SHP77 (cell line): ENCODE results near the gene SRGAP1.

Experiments used
- DNase-seq, 2 experiments: peaks; one replicate each; lab custom pipeline; 2025; lab: John Stamatoyannopoulos, UW

The SRGAP1 gene

DNA sequence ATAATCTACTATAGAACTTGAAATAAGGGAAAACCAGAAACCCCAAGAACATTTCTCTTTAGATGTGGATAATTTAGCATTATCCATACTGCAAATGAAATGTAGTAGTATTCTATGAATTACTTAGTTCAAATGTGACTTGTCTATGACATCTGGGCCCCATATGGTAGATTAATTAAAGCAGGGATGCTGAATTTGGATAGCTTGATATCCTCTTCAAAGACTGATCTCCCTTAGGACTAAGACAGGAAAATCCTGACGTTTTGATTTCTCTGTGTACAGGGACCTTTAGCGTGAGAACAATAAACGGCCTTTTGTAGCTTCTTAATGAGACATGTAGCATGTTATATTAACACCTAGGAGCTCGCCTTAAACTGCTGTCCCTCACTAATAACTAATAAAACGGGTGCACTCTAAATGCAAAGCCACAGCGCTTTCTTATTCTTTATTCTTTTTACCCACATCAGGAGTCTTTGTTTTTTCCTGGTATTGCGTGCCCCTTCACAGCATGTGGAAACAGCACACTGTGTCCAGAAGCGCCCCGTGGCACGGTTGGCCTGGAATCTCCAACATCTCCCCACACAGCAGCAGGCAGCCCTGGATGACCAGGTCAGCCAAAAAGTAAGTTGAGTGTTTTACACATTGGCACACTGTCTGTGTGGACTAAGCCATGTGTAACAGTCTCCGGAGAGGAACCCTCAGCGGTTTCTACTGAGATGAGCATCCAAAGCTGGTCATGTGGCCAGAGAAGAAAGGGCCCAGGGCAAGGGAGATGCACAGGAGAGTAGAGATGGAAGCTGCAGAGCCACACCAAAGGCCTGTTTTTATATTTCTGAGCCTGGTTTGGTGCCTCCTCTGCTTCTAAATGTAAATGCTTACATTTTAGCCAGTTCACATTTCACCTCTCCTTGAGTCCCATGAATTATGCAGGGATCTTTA lies 93.1 kb downstream of the SRGAP1 start:
- DNase-seq, result no peak

DNA sequence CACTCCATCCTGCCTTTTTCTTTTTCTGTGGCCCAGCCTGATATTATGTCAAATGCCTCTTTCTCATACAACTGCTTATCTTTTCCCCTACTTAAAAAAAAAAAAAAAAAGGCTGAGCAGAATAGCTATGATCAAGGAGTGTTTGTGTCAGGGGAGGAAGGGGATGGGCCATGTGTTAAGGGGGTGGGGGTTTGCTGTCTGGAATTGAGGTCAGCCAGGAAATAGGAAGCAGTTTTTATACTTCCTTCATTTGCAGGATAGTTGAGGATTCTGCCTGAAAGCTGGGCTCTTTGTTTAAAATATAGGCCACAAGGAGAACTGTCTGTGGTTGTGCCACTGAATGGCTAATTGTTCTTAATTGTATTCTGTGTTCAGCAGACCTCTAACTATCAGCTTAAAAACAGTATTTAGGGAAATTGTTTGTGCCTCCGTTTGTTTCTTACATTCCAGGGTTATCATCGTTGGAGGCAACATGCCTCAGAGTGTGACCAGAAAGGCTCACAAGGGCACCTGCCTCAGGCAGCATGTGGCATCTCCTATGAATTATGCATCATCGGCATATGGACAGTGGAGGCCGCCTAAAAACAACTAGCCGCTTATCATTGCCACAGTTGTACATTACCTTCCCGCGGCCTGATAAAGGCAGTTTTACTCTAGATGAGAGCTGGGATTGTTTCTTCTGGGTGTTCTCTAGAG lies 96.0 kb downstream of the SRGAP1 start:
- peak; percentile 53 to 64 for DNase-seq

DNA sequence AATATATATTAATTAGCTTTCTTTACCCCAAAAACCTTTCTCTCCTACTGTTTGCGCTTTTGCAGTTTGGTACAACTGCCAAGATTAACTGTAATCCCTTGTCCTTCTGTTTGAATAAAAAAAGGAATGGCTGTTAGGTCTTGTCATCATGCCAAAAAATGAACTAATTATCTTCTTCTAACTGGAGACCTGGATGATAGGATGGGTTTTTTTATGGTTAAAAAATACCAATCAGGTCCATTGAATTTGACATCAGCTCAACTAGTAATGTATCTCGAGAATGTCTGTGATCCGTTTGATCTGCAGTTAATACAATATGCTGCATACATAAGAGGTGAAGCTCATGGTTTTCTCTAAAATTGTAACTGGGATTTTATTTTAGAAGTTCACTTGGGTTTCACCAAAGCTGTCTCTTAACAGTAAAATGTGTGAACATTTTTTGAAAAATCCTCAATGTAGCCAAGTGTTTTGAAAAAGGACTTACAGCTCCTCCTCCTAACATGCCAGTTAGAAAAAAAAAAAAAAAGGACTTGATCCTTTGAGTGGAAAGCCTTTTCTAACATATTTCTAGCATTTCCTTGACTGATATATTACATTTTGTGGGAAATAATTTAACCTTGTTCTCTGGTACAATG lies 96.8 kb downstream of the SRGAP1 start:
- no peak for DNase-seq

DNA sequence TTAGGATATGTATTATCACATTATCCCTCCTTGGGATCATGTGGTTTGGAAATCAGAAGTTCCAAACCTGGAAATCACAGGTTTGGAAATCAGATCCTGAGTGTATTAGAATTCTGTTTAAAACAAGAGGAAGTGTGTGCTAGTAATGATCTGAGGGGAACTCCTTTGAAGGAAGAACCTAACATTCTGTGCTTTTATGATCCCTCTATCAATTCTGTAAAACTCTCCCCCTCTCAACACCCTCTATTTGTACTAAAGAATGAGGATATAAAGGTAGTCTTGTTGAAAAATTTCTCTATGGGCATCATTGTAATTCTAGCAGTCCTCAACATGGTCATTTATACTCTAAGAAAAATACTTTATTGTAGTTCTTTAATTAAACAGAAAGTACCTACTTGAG lies 97.4 kb downstream of the SRGAP1 start:
- no peak for DNase-seq

DNA sequence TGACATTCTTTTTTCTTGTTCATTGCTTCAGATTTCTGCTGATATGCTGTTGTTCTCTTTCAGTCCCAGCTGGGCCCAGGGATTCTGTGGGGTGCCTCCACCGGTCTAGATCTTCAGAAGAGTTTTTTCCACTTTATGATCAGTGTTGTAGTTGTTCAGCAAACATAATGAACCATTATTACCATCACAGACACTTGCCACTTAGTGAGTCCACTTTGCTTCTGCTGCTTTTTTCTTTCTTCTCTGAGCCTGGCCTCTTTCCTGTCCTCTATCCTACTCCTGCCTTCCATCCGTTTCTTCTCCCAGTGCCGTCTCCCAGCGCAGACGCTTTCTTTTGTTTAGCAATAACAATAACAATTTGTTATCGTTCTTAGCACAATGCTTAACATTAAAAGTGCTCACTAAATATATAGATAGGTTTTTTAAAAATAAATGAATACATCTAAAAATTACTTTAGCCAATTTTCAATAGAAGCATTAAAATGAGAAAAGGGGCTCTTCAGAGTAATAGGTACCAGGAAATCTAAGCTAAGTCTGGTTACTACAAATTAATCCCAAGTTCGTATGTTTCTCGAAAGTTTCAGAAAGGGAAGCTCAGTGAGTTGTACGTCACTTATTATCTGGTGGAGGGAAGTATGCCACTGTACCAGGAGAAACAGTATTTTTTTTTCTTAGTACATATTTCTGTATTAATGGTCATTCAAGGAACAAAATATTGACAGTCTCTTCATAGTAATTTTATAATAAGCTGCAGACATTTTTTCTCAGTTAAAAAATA lies 98.2 kb downstream of the SRGAP1 start:
- no peak for DNase-seq

DNA sequence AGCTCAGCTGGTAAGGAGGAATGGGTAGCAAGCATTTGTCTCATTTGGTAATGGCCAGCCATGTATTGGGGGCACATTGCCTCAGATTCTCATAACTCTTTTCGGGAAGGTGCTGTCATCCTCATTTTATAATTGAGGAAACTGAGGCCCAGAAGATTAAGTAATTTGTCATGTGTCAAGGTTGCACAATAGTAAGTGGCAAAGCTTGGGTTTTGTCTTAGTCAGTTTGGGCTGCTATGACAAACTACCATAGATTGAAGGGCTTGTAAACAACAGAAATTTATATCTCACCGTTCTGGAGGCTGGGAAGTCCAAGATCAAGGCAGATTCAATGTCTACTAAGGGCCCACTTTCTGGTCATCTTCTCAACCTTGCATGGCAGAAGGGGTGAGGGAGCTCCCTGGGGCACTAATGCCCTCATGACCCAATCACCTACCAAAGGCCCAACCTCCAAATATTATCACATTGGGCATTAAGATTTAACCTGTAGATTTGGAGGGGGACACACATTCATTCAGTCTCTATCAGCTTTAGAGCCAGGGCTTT lies 99.6 kb downstream of the SRGAP1 start:
- DNase-seq, result no peak

DNA sequence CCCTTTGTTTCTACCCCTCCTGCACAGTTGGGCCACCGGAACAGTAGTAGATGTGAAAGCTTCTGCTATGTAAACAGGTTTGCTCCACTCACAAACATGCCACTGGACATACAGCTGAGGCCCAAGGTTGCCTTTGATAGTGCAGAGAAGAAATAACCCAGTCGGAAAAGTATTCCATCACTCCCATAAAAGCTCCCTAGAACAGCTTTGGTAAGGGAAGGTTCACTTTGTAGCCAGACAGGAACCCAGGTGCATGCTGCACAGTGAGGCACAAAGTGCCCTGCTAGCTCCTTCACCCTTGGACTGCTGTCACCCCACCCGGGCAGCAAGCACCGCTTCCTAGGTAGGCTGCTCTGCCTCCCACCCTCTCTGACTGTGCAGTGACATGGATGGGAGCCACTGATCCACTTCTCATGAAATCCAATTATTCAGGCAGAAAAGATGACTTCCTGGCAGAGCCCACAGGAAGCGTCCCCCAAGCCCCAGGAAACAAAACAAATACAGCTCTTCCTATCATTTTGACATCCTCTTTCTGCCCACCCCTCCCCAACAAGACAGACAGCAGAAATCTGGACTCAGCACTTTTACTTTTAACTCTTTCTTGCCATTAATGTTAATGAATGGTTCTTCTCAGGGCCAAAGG lies 100.2 kb downstream of the SRGAP1 start:
- DNase-seq, result no peak

DNA sequence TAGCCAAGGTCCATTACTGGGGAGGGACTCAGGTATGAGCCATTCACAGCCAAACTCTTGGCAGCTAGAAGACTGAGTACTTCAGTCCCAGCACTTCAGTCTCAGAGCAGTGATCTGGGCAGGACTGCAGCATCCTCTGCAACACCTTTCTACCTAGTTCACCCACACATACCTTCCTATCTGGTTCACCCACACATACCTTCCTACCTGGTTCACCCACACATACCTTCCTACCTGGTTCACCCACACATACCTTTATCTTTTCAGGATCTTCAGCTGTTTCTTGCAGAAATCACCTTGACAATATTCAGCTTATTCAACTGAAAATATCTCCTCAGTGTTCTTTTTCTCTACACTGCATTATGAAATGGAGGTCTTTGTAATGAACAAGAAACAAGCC lies 101.3 kb downstream of the SRGAP1 start:
- no peak for DNase-seq

DNA sequence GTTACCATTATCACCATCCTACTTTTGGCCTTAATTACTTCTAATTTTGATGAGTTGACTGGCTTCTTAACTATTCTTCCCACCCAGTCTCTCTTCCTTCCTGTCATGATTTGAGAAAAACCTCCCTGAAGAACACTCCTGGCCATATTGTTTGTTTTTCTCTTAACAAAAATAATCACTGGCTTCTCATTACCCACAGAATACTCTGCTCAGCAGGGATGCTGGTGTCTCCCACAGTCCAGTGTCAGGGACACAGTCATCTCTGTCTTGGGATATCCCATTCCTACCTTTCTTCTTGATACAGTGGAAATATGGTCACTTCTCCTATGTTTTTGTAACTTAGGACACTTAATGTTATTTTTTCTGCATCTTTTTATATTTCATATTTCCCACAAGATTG lies 103.7 kb downstream of the SRGAP1 start:
- no peak for DNase-seq

DNA sequence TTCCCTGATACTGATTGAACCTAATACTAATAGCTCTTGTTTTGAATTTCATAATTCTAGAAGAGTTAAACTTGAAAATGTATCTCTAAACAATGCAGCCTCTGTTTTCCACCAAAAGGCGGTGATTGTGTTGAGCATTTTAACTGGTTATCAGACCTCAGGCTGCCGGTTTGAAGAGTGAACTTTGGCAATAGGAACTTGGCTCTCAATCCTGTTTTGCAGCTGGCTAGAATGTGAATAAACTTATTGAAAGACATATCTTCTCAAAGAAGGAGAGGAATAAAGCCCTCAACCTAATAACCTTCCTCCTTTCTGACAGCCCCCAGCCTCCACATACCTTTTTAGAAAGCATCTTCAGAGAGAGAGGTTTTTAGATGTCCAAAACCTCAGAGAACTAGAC lies 105.4 kb downstream of the SRGAP1 start:
- DNase-seq, result no peak

DNA sequence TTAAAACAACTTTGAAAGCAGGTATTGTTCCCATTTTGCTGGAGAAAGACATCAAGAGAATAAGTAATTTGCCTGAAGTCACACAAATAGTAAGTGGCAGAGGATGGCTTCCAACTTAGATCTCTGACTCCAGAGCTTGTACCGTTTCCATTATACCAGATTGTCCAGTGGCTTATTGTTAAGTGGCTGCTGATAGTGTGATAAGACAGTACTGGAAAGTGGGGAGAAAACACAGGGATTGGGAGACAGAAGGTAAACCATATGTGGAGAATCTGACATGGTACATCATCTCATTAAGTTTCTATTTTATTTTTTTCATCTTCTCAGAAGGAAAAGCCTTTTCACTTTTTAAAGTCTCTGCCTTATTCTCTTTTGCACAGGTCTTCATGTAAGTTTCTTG lies 108.5 kb downstream of the SRGAP1 start:
- DNase-seq, result no peak

DNA sequence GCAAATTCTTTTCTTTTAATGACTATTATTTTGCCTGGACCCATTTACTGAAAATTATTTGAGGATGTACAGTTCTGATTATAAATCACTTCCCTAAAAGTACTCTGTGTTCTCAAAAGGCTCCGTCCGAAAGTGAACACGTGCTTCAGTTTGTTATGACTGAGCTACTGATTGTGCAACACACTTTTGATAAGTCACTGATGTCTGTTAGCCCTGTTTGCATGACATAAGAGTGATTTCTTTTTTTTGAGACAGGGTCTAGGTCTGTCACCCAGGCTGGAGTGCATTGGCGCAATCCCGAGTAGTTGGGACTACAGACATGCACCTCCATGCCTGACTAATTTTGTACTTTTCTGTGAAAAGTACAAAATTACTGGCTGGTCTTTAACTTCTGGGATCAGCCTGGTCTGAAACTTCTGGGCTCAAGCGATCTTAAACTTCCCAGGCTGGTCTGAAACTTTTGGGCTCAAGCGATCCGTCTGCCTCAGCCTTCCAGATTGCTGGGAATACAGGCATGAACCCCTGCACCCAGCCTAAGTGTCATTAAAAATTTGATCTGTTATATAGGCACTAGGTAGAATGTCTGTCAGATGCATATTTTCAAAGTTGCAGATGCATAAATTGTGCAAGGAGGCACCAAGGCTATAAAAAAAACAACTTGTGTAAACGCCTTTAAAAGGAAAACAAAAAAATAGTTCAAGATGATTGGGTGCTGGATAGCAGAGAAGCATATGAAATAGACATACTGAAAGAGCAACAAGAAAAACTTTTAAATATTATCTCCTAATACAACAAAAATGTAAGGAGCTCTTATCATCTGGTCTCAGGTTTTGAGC lies 111.5 kb downstream of the SRGAP1 start:
- DNase-seq, result no peak

DNA sequence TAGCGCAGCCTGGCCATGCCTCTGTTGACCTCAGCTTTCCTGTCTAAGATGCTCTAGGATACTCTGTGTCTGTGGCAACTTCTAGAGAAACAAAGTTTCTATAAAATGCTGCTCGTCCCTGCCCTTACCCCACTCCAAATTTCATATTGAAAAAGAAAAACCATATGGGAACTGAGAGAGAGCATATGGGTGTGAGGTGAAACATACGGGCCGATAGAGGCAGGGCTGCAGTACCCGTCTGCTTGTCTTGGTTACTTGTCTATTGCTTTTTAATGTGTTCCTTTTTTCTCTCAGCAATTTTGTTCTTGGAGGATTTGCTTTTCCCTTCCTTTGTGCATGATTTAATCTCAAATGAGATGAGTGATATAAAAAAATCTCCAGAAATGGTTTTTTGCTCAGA lies 113.0 kb downstream of the SRGAP1 start:
- no peak for DNase-seq

DNA sequence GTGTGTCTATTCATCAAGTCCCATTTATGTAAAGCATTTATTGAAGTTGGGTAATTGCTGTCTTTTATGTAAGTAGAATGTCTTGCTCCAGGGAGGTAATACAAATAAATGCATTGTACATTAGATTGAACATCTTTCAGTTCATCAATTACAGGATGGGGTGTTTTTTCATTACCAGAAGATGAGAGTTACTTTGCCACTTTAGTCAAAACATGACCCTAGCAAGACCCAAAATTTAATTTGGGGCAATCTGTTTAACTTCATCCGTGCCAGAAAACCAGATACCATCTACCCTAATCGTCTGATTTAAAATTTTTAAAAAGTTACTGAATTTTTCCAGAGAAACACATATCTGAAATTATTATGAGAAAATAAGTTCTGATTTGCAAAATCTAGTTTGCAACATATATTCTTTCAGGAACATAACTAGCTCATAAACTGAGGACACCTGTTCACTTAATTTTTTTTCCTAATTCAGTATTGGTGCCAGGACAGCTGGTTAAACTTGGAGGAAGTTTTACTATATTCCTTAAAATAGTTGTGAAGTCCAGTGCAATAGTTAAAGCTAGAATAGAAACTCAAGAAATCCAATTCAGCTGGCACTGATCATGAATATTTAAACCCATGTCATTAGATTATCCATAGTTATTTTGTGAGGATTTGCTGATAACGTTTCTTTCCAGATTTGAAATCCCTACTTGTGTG lies 114.5 kb downstream of the SRGAP1 start:
- DNase-seq, result no peak

DNA sequence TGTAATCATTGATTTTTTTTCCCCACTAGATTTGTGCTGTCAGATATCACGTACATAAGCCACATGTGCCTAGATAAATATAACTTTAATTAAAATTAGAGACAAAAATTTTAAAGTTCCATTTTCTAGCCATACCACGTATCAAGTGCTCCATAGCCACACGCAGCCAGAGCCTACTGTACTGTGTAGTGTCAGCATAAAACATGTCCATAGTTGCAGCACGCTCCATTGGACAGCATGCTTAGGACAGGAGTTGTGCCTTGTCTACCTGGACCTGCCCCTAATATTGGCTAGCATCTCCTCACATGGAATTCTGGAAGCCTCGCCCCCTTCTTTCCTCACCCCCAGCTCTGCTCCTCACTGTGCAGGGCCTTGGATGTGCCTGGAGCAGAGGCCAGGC lies 116.5 kb downstream of the SRGAP1 start:
- DNase-seq, result no peak

DNA sequence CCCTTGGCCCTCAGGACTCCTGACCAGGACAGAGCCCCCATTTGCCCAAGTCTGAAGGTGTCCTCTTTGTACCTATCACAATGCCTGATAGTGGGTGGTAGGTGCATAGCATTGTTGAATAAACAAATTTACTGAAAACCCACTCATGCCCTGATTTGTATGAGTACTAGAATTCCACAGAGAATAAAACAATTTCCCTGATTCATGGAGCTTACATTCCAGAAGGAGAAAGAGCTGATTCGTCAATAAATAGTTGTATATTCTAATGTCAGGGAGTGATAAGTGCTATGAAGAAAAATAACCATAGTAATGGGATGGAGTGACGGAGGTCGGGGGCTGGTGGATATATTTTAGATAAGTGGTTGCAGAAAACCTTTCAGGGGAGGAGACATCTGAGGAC lies 117.0 kb downstream of the SRGAP1 start:
- no peak for DNase-seq

DNA sequence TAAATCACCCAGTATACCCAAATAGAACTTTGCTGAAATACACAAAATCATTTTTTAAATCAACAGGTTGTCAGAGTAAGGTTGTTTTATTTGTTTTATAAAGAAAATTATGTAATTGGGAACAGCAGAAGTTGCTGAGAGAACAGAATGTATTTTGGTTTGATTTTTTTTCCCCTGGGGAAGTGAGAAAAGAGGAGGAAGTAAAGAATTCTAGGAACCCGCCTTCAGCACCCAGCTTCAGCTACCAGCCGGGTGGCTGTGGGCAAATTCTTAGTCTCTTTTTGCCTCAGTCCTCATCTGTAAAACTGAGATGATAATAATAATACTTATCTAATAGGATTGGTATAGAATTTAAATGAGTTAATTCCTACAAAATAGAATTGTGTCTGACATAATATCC lies 119.4 kb downstream of the SRGAP1 start:
- DNase-seq, result no peak

DNA sequence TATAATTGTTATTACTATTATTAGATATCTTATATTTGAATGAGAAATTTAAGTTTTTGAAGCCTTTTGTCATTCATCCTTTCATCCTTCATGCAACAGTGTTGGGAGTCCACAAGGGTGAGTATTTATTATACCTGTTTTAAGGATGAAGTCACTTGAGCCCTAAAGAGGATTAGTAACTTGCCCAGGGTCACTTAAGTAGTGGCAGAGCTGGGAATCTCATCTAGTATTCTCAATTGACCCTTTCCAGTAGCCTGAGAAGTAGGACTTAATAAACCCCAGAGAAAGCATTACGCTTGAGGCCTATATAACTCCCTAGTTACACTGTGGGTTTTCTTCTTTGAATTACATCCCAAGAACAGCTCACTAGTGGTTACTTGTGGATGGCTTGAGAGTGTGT lies 119.8 kb downstream of the SRGAP1 start:
- DNase-seq, result no peak

DNA sequence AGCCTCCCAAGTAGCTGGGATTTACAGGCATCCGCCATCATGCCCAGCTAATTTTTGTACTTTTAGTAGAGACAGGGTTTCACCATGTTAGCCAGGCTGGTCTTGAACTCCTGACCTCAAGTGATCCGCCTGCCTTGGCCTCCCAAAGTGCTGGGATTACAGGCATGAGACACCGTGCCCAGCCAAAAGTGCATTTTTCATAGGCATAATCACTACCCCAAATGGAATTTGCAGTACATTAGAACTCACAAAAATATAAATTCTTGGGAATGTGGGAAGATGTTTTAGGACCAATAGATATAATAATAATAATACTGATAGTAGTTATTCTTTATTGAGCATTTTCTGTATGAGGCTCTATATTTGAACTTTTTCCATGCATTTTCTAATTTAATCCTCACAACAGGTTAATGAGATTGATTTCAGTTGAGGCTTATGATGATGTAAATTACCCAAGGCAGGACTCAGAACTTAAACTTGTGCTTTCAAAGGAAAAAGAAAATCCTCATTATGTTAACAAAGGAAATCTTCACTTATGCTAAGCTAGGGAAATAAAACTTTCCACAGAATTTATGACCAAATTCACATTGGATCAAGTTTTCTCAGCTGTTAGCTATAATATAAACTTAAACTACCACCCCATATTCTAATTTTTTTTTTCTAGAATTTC lies 121.6 kb downstream of the SRGAP1 start:
- no peak for DNase-seq
